ENCODE measurements around the gene SYT7.

The SYT7 gene

GRCh38 chr11:61513143-61513765 lies 67.6 kb downstream of the SYT7 start:
- no peak for DNase-seq

GRCh38 chr11:61512435-61512834 lies 68.4 kb downstream of the SYT7 start:
- DNase-seq: no peak

- no peak for DNase-seq
These were observed 69.5 kb downstream of the SYT7 start for GRCh38 chr11:61511383-61511782.

GRCh38 chr11:61510974-61511373 lies 69.9 kb downstream of the SYT7 start:
- DNase-seq: no peak

GRCh38 chr11:61510166-61510919 lies 70.5 kb downstream of the SYT7 start:
- DNase-seq: no peak

- DNase-seq: peak; percentile 85
These were observed 71.5 kb downstream of the SYT7 start for GRCh38 chr11:61509043-61510029.

GRCh38 chr11:61507962-61508861 lies 72.7 kb downstream of the SYT7 start, which contains the start of gene LRRC10B:
Gene LRRC10B (plus strand): TSS chr11:61508749. CDS start chr11:61508999, 250 bp downstream.
- DNase-seq: peak; percentile 73

- no peak for DNase-seq
These were observed 73.7 kb downstream of the SYT7 start for GRCh38 chr11:61507012-61507768.

- no peak for DNase-seq
These were observed 75.2 kb downstream of the SYT7 start for GRCh38 chr11:61505640-61506155.

GRCh38 chr11:61505106-61505505 lies 75.8 kb downstream of the SYT7 start:
- no peak for DNase-seq

- no peak for DNase-seq
These were observed 77.6 kb downstream of the SYT7 start for GRCh38 chr11:61503135-61503770.

- no peak for DNase-seq
These were observed 78.4 kb downstream of the SYT7 start for GRCh38 chr11:61502522-61502921.

GRCh38 chr11:61499816-61500491 lies 80.9 kb downstream of the SYT7 start:
- no peak for DNase-seq

- DNase-seq: no peak
These were observed 82.0 kb downstream of the SYT7 start for GRCh38 chr11:61498767-61499341.

- DNase-seq: no peak
These were observed 83.0 kb downstream of the SYT7 start for GRCh38 chr11:61497876-61498275.

- no peak for DNase-seq
These were observed 83.4 kb downstream of the SYT7 start for GRCh38 chr11:61497473-61497872.

GRCh38 chr11:61496602-61497400 lies 84.1 kb downstream of the SYT7 start:
- DNase-seq: no peak

- peak; percentile 73 for DNase-seq
These were observed 84.9 kb downstream of the SYT7 start for GRCh38 chr11:61495801-61496601.

Data from NCI-H1092 treated with DMSO at 0.1 percent for 48 hours (cell line).